ENCODE results near the gene LOC128125822.
"Not testable (repeated sequence)": the region's sequence is repeated elsewhere in the genome, so short reads cannot be mapped to it uniquely, and the experiment has no call there.

LOC128125822 gene

GRCh38 chr6:63572044-63572746 is at the start of gene LOC128125822, which contains the start of gene PTP4A1:
Gene LOC128125822 (plus strand): TSS chr6:63572480.
Gene PTP4A1 (plus strand): TSS chr6:63572480. CDS start chr6:63576881, 4,401 bp downstream.
- peak; percentile 59 for DNase-seq

GRCh38 chr6:63522911-63523287 is 49.4 kb upstream of the LOC128125822 start:
- not testable (repeated sequence) for DNase-seq

- DNase-seq = no peak
Observed at GRCh38 chr6:63523630-63524029, 48.6 kb upstream of the LOC128125822 start.

- DNase-seq = no peak
Observed at GRCh38 chr6:63525186-63525878, 46.9 kb upstream of the LOC128125822 start.

GRCh38 chr6:63526931-63527330 is 45.3 kb upstream of the LOC128125822 start:
- DNase-seq = no peak

- DNase-seq = no peak
Observed at GRCh38 chr6:63527658-63528514, 44.4 kb upstream of the LOC128125822 start.

GRCh38 chr6:63529498-63529897 is 42.8 kb upstream of the LOC128125822 start:
- DNase-seq = no peak

GRCh38 chr6:63530182-63530581 is 42.1 kb upstream of the LOC128125822 start:
- DNase-seq = no peak

- DNase-seq = no peak
Observed at GRCh38 chr6:63530991-63531390, 41.3 kb upstream of the LOC128125822 start.

- no peak for DNase-seq
Observed at GRCh38 chr6:63533026-63533425, 39.3 kb upstream of the LOC128125822 start.

- no peak for DNase-seq
Observed at GRCh38 chr6:63533952-63534351, 38.3 kb upstream of the LOC128125822 start.

- no peak for DNase-seq
Observed at GRCh38 chr6:63537201-63537958, 34.9 kb upstream of the LOC128125822 start.

GRCh38 chr6:63537959-63538300 is 34.4 kb upstream of the LOC128125822 start:
- DNase-seq = no peak

- no peak for DNase-seq
Observed at GRCh38 chr6:63538550-63538949, 33.7 kb upstream of the LOC128125822 start.

GRCh38 chr6:63543001-63543400 is 29.3 kb upstream of the LOC128125822 start:
- no peak for DNase-seq

GRCh38 chr6:63543982-63544381 is 28.3 kb upstream of the LOC128125822 start:
- no peak for DNase-seq

GRCh38 chr6:63546236-63546635 is 26.0 kb upstream of the LOC128125822 start:
- DNase-seq = no peak

GRCh38 chr6:63546697-63547096 is 25.6 kb upstream of the LOC128125822 start:
- DNase-seq = no peak

GRCh38 chr6:63549076-63549475 is 23.2 kb upstream of the LOC128125822 start:
- DNase-seq = no peak

- no peak for DNase-seq
Observed at GRCh38 chr6:63553208-63553607, 19.1 kb upstream of the LOC128125822 start.

GRCh38 chr6:63553900-63554299 is 18.4 kb upstream of the LOC128125822 start:
- no peak for DNase-seq

GRCh38 chr6:63554782-63555181 is 17.5 kb upstream of the LOC128125822 start:
- no peak for DNase-seq

GRCh38 chr6:63556369-63556768 is 15.9 kb upstream of the LOC128125822 start:
- no peak for DNase-seq
